GM18526 (cell line): ENCODE measurements around the gene OR4C16.

ENCODE experiments used
- POLR2A ChIP-seq: IDR thresholded peaks from 3 replicates; pipeline ENCODE4 v1.6.1; 2011; ENCODE audit not compliant: insufficient read length; ENCODE audit errors: extremely low read depth

The OR4C16 gene, protein sequence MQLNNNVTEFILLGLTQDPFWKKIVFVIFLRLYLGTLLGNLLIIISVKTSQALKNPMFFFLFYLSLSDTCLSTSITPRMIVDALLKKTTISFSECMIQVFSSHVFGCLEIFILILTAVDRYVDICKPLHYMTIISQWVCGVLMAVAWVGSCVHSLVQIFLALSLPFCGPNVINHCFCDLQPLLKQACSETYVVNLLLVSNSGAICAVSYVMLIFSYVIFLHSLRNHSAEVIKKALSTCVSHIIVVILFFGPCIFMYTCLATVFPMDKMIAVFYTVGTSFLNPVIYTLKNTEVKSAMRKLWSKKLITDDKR

DNA sequence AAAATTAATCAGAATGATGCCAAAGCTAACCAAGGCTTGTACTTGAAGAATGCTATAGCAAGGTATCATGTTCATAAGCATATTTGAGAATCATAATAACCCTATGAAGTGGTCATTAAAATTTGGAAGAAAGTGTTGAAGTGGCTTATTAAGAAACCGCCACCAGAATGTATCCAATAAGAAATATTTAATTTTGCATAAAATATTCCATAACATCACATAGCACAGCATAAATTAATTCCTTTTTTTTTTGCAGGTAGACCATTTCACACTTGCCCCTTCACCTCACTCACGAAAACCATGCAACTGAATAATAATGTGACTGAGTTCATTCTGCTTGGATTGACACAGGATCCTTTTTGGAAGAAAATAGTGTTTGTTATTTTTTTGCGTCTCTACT is at the start of gene OR4C16:
Gene OR4C16 (plus strand): TSS at position 301 of the 400 bp plus-strand sequence. CDS start 0 bp downstream, at position 301.
- TF ChIP-seq POLR2A: no peak

DNA sequence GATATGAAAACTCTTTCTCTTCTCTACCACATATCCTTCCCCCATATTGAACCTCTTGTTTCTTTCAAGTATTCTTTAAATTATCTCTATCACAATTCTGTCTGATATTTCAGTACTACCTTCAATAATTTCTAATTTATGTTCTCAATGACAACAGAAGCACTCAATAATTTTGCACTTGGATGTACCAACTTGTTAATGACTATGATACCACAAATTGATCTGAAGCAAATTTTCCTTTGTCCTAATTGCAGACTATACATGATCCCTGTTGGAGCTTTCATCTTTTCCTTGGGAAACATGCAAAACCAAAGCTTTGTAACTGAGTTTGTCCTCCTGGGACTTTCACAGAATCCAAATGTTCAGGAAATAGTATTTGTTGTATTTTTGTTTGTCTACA is 17.8 kb upstream of the OR4C16 start, which contains the start of gene OR4C15:
Gene OR4C15 (plus strand): TSS at position 301 of the 400 bp plus-strand sequence. CDS start 0 bp downstream, at position 301.
- TF ChIP-seq POLR2A: no peak

DNA sequence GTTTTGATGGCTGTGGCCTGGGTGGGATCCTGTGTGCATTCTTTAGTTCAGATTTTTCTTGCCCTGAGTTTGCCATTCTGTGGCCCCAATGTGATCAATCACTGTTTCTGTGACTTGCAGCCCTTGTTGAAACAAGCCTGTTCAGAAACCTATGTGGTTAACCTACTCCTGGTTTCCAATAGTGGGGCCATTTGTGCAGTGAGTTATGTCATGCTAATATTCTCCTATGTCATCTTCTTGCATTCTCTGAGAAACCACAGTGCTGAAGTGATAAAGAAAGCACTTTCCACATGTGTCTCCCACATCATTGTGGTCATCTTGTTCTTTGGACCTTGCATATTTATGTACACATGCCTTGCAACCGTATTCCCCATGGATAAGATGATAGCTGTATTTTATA is 620 bp downstream of the OR4C16 start:
- no peak for TF ChIP-seq POLR2A

DNA sequence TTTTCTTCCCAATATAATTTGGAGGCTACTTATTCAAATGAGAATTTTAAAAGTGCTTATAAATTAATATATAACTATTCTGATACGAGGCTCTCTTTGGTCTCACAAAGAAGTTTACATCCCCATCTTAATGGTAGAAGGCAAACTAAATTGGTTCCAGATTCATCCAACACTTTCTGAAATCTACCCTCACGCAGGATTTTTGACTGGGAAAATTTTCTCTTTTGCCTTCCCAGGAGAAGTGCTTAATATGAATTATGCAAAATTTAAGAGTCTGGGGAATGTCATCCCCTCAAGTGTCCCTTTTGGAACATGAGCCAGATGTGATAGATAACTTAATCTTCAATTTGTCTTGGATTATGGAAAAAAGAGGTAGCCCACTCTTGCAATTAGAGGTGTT is 35.6 kb downstream of the OR4C16 start, which contains the start of gene OR4C11:
Gene OR4C11 (minus strand): TSS at position 101 of the 400 bp plus-strand sequence. CDS start 3,272 bp downstream, outside the sequence.
- TF ChIP-seq POLR2A: no peak
